ENCODE data around the gene TTC34.

The TTC34 gene

GRCh38 chr1:2801535-2802291, at the start of gene TTC34:
TSS of gene TTC34 (minus strand) at chr1:2801693. CDS start at chr1:2800827, 866 bp downstream.
- DNase-seq: peak; percentile 41

GRCh38 chr1:2850502-2850901, 49.0 kb upstream of the TTC34 start:
- no peak for DNase-seq

GRCh38 chr1:2848006-2848670, 46.6 kb upstream of the TTC34 start:
- no peak for DNase-seq

- no peak for DNase-seq
Observed at GRCh38 chr1:2847086-2847985, 45.8 kb upstream of the TTC34 start.

GRCh38 chr1:2845869-2846268, 44.4 kb upstream of the TTC34 start:
- no peak for DNase-seq

- no peak for DNase-seq
Observed at GRCh38 chr1:2840036-2840809, 38.7 kb upstream of the TTC34 start.

- no peak for DNase-seq
Observed at GRCh38 chr1:2837823-2838222, 36.3 kb upstream of the TTC34 start.

- no peak for DNase-seq
Observed at GRCh38 chr1:2837316-2837715, 35.8 kb upstream of the TTC34 start.

GRCh38 chr1:2836333-2836970, 35.0 kb upstream of the TTC34 start:
- no peak for DNase-seq

- no peak for DNase-seq
Observed at GRCh38 chr1:2835650-2836159, 34.2 kb upstream of the TTC34 start.

- DNase-seq: no peak
Observed at GRCh38 chr1:2834741-2835564, 33.5 kb upstream of the TTC34 start.

GRCh38 chr1:2834146-2834475, 32.6 kb upstream of the TTC34 start:
- no peak for DNase-seq

- no peak for DNase-seq
Observed at GRCh38 chr1:2833454-2834145, 32.1 kb upstream of the TTC34 start.

- DNase-seq: no peak
Observed at GRCh38 chr1:2832506-2833453, 31.3 kb upstream of the TTC34 start.

GRCh38 chr1:2831596-2832212, 30.2 kb upstream of the TTC34 start:
- DNase-seq: no peak

GRCh38 chr1:2830761-2831425, 29.4 kb upstream of the TTC34 start:
- DNase-seq: no peak

GRCh38 chr1:2829846-2830615, 28.5 kb upstream of the TTC34 start:
- DNase-seq: no peak

Data from COR-L47 (cell line).